ENCODE measurements around the gene INTS3.
A peak's percentile ranks its signal among the peaks of the same experiment; 100 is the strongest.

The INTS3 gene

DNA sequence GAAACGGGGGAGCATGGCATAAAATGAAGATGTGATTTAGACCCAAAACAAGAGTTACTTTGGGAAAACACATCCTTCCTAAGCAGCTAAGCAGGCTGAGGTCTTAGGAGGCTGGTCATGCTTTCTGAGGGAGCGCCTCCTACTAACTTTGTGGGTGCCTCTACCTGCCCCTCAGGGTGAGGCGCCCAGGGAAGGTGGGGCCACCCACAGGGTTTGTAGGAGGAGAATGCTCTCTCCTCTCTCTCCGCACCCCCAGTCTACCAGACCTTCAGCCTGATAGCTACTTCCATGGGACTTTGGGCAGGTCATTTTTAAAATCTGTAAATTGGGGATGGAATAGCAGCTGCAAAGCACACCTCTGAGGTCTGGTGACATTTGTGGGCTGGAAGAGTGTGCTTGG is 71.2 kb downstream of the INTS3 start:
- no peak for DNase-seq (ENCODE audit: low read depth)

DNA sequence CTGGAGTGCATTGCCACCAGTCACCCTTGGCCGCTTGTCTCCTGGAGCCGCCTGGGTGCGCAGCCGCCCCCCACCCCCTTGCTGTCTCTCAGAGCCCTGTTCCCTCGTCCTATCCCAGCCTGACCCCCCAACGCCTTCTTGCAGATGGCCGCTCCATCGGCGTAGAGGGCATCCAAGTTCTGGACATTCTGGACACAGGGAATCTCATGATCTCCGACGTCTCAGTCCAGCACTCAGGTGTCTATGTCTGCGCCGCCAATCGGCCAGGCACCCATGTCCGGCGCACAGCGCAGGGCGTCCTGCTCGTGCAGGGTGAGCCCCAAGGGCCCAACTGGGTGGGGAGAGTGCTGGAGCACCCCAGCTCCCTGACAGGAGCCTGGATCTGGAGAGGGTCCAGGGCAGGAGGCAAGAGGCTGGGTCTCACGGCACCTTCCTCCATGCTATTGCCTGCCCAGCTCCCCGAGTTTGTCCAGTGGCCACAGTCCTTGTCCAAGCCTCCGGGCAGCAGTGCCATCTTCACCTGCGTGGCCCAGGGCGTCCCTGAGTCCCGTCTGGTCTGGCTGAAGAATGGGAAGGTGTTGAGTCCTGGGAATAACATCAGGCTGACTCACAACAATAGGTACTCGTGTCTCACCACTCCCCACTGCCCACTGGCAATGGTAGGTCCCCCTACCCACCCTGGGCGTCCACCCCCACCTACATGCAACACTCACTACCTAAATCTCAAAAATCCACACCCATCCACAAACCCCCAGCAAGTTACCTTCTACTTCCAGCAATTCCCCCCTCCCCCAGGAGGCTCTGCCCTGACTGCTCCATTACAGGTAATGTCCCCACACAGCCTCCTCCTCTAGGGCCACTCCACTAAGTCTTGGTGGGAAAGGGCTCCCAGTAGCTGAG is 72.0 kb downstream of the INTS3 start:
- DNase-seq (ENCODE audit: low read depth): no peak

DNA sequence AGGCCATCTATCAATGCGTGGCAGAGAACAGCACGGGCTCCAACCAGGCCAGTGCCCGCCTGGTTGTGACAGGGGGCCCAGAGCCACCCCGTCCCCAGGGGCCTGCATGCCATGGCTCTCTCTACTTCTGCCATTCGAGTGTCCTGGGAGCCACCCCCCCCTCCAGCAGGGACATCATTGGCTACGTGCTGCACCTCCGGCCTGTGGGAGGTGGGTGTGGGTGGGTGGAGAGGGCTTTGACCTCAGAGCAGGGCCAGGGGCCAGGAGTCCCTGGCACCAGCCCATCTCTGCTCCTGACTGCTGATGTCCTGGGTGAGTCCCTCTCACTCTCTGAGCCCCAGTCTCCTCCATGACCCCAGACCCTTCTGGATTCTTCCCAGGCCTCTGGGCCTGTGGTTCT is 72.7 kb downstream of the INTS3 start:
- DNase-seq (ENCODE audit: low read depth): no peak

DNA sequence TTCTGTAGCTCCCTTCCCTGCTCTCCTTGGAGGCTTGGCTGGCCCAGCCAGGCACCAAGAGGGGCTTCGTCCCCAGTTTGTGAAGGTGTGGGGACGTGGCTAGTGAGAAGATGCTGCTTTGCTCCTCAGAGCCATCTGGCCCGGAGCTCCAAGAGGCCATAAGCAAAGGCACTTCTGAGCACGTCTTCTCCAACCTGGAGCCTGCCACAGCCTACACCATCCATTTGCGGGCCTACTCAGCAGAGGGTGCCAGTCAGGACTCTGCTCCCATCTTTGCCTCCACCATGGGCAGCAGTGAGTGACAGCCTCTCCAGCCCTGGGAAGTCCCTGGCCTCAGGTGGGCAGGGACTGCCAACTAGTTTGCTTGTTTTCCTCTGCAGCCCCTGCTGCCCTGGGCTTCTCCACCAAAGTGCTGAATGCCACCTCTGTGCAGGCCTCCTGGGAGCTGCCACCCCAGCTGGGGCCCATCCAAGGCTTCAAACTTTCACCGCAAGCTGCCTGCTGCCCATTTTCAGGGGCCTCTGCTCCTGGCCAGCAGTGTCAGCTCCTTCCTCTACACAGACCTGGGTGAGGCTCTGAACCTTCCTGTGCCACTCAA is 73.3 kb downstream of the INTS3 start:
- DNase-seq (ENCODE audit: low read depth): no peak

DNA sequence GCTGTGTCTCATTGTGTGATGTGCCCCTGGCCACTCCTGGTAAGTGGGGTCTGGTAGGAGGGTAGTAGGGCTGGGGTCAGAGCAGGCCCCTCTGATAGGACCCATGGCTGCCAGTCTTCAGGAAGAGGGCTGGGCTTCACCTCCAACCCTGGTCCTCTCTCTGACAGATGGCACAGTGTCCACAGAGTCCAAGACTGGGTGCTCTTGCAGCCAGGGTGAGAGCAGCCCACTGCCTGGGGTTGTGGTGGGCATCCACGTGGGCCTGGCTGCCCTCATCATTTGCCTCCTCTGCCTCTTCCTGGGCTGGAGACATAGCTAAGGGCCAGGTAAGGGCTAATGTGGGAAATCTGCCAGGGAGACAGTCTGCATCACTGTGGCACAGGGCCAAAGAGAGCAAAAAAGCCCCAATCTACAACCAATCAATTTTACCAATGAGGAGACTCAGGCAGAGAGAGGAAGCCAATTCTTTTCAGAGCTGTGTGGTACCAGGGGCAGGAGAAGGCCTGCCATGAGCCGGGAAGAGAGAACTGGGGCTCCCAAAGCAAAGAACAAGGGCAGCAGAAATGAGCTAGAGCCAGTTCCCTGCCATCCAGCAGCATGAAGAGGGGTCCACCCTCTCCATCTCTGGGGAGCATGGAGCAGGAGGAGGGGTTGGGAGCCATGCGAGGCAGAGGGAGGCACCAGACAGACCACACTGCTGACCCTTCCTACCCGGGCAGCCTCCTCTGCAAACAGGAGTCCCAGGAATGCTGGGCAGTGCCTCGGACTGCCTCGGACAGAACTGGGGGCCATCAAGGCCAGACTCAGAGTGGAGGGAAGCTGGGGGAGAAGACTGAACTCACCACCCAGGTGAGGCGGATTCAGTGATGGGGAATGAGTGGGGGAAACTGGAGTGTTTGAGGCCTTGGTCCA is 74.2 kb downstream of the INTS3 start:
- no peak for DNase-seq (ENCODE audit: low read depth)

DNA sequence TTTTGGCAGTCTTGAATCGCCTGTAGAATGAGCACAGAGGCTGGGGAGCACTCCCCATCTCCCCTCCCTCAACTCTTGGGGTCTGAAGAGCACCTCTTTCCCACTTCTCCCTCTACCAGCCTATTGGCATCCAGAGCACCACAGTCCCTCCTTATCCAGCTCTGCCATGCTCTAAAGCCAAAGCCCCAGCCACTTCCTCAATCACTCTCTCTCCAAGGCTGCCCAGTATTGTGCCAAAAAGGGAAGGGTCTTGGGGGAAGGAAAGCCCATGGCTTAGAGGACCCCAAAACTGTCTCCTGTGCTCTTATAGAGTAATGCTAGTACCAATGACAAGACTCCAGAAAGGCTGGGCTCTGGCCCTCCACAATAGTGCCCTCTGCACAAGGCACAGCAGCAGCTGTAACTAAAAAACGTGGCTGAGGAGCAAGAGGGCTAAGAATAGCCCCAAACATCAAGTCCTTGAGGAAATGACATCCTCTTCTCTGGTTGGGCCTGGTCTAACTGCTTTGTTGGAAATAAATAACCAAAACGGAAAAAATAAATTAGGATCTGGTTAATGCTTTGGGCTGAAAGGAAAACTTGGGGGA is 75.7 kb downstream of the INTS3 start:
- no peak for DNase-seq (ENCODE audit: low read depth)

DNA sequence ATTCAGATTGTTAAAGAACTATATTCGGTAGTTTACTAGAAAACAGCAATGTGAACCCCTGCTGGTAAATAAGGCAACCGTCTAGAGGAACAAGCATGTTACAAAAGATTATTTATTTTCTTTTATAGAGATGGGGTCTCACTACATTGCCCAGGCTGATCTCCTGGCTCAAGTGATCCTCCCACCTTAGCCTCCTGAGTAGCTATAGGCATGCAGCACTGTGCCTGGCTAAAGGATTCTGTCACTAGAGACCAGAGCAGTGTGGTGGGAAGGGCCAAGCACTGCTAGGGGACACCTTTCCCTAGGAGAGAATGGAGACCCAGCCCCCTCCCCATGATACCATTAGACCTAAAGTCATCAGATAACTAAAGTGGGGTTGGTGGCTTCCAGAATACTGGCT is 76.3 kb downstream of the INTS3 start:
- DNase-seq (ENCODE audit: low read depth): no peak

DNA sequence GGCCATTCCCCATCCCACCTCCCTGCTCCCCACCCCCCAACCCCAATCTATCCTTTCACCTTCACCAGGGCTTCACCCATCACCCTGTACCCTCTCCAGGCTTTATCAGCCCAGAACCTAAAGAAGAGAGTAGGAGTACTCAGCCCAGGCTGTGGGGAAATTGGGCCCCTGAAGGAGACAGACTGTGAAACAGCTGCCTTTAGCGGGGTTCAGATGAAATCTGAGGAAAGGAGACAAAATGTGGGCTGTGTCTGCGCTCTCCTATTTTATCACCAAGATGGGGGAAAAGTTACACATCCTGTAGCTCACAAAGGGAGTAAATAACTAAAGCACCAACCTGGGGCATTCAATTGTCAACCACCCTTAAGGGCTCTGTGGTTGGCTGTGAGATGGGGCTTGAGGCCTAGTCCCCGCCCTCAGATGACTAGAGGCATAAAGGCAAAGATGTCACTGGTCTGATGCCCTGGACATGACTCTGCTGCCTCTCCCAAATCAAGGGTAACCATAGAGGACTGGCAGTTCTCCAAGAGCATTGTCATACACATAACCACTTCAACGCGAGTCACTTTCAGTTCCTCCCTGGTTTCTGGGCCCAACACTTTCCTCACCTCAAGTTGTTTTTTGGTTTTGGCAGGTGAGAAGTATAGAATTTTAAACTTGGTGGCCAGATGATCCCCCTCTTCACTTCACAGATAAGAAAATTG is 77.3 kb downstream of the INTS3 start:
- peak; percentile 74 for DNase-seq (ENCODE audit: low read depth)

DNA sequence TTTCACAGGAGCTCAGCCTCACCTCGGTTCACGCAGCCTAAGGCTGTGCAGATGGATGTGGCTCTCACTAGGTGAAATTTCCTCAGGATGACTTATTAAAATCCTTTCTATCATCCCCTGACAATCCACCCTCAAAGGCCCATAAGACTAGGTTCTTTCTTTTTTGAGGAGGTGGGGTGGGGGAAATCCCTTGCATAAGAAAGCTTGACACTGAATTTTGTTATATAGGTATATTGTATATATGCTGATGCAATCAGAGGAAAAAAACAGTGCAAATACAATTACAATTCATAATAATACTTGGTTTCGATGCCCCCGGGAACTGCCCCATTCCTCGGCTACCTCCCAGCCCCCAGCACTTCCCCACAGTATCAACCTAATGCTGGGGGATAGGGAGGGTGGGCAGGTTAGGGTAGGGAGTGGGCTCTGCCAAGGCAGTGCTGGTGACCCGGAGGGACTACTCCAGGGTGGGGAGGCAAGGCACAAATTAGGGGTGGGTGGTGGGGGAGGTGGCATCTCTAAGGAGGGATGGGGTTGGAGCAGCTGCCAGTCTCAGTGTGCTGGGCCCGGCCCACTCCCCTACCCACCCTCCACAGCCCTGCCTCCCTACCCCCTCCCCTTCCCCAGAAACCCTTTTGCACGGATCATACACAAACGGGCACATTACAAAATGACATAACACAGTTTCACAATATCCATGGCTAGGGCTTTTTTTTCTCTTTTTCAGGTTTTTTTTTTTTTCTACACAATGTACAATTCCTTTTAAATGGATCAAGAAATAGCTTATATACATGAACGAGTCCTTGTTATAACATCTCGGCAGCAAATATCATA is 78.3 kb downstream of the INTS3 start:
- no peak for DNase-seq (ENCODE audit: low read depth)

DNA sequence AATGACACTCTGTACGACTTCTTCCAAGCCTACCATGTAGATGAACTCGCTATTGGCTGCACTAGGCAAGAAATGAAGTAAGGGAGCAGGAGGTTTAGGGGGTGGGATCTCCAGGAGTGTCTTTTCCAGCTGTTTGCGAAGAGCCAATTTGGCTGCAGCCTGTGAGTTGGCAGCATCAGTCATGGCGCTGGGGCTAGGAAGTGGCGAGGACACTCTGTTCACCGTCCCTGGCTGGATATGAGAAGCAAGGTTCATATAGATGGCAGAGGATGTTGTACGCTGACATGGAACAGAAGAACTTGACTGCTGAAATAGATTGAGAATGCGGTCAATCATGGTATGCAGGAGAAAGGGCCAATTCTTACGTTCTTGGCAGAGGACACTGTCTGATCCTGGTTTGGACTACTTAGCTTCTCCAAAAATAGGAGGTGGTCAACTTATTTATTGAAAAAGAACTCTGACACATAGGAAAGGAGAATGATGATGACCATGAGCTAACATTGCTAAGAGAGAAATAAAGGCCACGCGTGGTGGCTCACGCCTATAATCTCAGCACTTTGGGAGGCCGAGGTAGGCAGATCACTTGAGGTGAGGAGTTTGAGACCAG is 88.5 kb downstream of the INTS3 start:
- no peak for DNase-seq (ENCODE audit: low read depth)

DNA sequence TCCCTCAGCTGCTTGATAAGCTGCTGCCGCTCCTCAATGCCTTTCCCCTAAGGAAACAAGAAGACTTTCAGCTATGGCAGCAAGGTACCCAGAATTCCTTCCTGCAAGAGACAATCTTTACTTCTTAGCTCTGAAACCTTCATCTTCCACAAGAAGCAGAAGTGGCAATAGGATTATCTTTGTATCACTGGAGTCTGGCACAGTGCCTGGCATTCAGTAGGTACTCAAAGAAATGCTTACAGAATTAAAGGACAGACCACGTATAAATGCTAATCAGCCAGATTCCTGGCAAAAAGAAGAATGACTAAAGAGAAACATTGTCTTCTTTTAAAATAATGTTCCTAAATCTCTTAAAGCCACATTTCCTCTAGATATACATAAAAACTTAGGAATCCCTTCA is 91.0 kb downstream of the INTS3 start:
- no peak for DNase-seq (ENCODE audit: low read depth)

Measured in GM04503 (cell line).